BJ (cell line): Measurements from ENCODE around the gene RGS14. TPM values are rescaled to one million over a fixed set of nuclear protein-coding genes. Genes with fewer than 3 reads are reported as not detected.
A peak's percentile ranks its signal among the peaks of the same experiment; 100 is the strongest.

Experiments
- CTCF ChIA-PET: fragments of 350-600 bp; formaldehyde crosslinking; extraction: SDS; loops from one replicate; lab custom pipeline; 2021; ENCODE audit warnings: antibody characterized with exemption, inconsistent platforms; lab: Yijun Ruan, JAX
- POLR2A ChIA-PET: fragments of 300-600 bp; sonication (Branson Sonifier 250); formaldehyde crosslinking; extraction: SDS; loops from one replicate; lab custom pipeline; 2021; ENCODE audit warnings: antibody characterized with exemption; lab: Charles Lee
- DNase-seq: peaks from one replicate; pipeline ENCODE4 v3.0.0-alpha.2; 2011; ENCODE audit warnings: low read depth
- H3K27me3 ChIP-seq: 2 replicates; pipeline ENCODE4 v1.6.0; 2011; ENCODE audit warnings: low read length; ENCODE audit not compliant: control insufficient read depth, insufficient read depth
- H3K36me3 ChIP-seq: 2 replicates; pipeline ENCODE4 v1.5.1; 2011; ENCODE audit warnings: low read length; ENCODE audit not compliant: control insufficient read depth, insufficient read depth
- H3K4me3 ChIP-seq: 2 replicates; pipeline ENCODE4 v1.5.1; 2011; ENCODE audit warnings: low read depth, mild to moderate bottlenecking, control low read depth, low read length
- CTCF ChIP-seq: IDR thresholded peaks from 2 replicates; pipeline ENCODE4 v1.5.1; 2011; ENCODE audit warnings: low read depth, mild to moderate bottlenecking, control low read depth, inconsistent platforms, low read length, moderate library complexity; ENCODE audit not compliant: insufficient read depth
- polyA plus RNA-seq: library from polyadenylated mRNA; depleted of rRNA; stranded (reverse); fragments of >200 nt; gene quantifications from 2 replicates; pipeline ENCODE4 v1.2.3, GENCODE V29; 2011

The RGS14 gene
- polyA plus RNA-seq, 1 experiment, result 6.0 TPM

GRCh38 chr5:177364159-177364962 lies 6.6 kb downstream of the RGS14 start:
- H3K36me3 ChIP-seq, result no peaks in the 10 kb centered on the region
- CTCF ChIA-PET, result interaction anchor here (0.6 to 3.0 kb wide), 3 partner anchors 19 to 26 kb away, joined by 3 to 12 read pairs (median 3); no protein-coding TSS in a partner anchor
- POLR2A ChIA-PET, result no interaction called here
- H3K27me3 ChIP-seq, result no peaks in the 10 kb centered on the region; the same call in 1 of the 2 replicates
- TF ChIP-seq CTCF, result no peak
- DNase-seq, result no peak
- H3K4me3 ChIP-seq, result no peak overlapping the region

DNA sequence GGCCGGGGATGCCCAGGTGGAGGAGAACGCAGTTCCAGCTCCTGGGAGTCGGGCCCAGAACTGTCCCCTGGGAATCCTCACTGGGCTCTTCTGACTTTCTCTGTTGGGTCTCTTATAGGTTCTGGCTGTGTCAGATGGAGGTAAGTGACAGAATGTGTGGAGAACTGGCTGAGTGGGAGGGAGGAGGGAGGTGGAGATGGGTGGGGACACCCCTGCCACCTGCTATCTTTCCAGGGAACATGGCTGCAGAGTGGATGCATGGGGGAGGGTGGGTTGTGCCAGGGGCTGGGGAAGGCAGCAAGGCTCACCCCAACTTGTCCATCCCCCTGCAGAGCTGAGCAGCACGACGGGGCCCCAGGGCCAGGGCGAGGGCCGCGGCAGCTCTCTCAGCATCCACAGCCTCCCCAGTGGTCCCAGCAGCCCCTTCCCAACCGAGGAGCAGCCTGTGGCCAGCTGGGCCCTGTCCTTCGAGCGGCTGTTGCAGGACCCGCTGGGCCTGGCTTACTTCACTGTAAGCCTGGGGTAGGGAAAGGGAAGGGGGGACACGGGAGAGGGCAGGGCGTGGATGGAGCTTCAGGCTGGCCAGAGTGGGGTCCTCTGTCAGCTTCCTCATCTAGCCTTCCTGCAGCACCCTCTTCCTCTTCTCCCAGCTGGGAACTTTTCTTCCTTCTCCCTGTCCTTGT lies 8.3 kb downstream of the RGS14 start:
- CTCF ChIA-PET, result interaction anchor here (1.0 to 3.0 kb wide), 9 partner anchors 8 to 57 kb away, joined by 3 to 12 read pairs (median 4); partner anchors contain the start of genes LMAN2 and RGS14
- H3K4me3 ChIP-seq, result no peak overlapping the region; the same call in 1 of the 2 replicates
- no peaks in the 10 kb centered on the region for H3K36me3 ChIP-seq
- no peak for TF ChIP-seq CTCF
- POLR2A ChIA-PET, result no interaction called here
- DNase-seq, result no peak
- H3K27me3 ChIP-seq, result no peaks in the 10 kb centered on the region; the same call in 1 of the 2 replicates

GRCh38 chr5:177366528-177367322 lies 9.0 kb downstream of the RGS14 start:
- Histone ChIP-seq H3K27me3 (no peaks in the 10 kb centered on the region; the same call in 1 of the 2 replicates), H3K4me3 (peak overlapping the region; percentile 48), H3K36me3 (no peaks in the 10 kb centered on the region)
- no peak for TF ChIP-seq CTCF
- ChIA-PET POLR2A (no interaction called here), CTCF (interaction anchor here (0.6 to 2.5 kb wide), 13 partner anchors 9 to 707 kb away, joined by 3 to 8 read pairs (median 3); partner anchors contain the start of genes LMAN2 and RGS14)
- peak; percentile 34 for DNase-seq

GRCh38 chr5:177367323-177367848 lies 9.7 kb downstream of the RGS14 start:
- CTCF ChIA-PET, result interaction anchor here (0.6 to 2.5 kb wide), 10 partner anchors 12 to 707 kb away, joined by 3 to 8 read pairs (median 4); partner anchors contain the start of gene LMAN2

More at GRCh38 chr5:177367323-177367848, 9.7 kb downstream of the RGS14 start:
- TF ChIP-seq CTCF, result peak; percentile 35
- no peak for DNase-seq
- Histone ChIP-seq H3K4me3 (peak overlapping the region; percentile 48), H3K27me3 (no peaks in the 10 kb centered on the region; the same call in 1 of the 2 replicates), H3K36me3 (no peaks in the 10 kb centered on the region)
- POLR2A ChIA-PET, result no interaction called here
